ENCODE results near the gene CUEDC1.

GRCh38 chr17:57983446-57983845, 28.2 kb upstream of the CUEDC1 start:
- TF ChIP-seq CTCF (conservative IDR thresholded peaks at IDR 0.05 in 1 of 2, IDR thresholded peaks at IDR 0.05 in 1 of 2; ENCODE audit: extremely low read depth in 1 of 2, insufficient read depth in 1 of 2, low read depth in 1 of 2, low read length in 2 of 2) (no peak), EZH2 (IDR thresholded peaks at IDR 0.05; ENCODE audit: borderline replicate concordance, low read length) (no peak)
